SK-N-SH treated with all-trans-retinoic acid at 6 μM for 48 hours (cell line): ENCODE measurements around the gene FASN.
A peak's percentile ranks its signal among the peaks of the same experiment; 100 is the strongest.
"Not testable (repeated sequence)": the region's sequence is repeated elsewhere in the genome, so short reads cannot be mapped to it uniquely, and the experiment has no call there.

Experiments
- ATAC-seq: fragments of 200-7000 bp; cut with Tn5 transposase; 3 replicates; pipeline ENCODE4 v1.9.1; 2020; ENCODE audit warnings: mild to moderate bottlenecking, moderate library complexity
- BACH2 ChIP-seq: fragments of 250-450 bp; sonication (Bioruptor Pico); IDR thresholded peaks from 2 replicates; pipeline ENCODE4 v1.9.0; 2021; ENCODE audit warnings: mild to moderate bottlenecking, borderline replicate concordance
- ESRRG ChIP-seq: fragments of 250-450 bp; sonication (Bioruptor Pico); IDR thresholded peaks from 2 replicates; pipeline ENCODE4 v1.6.1; 2021; ENCODE audit warnings: mild to moderate bottlenecking
- GLIS3 ChIP-seq: fragments of 250-450 bp; sonication (Bioruptor Pico); IDR thresholded peaks from 2 replicates; pipeline ENCODE4 v1.5.0; 2020; ENCODE audit warnings: mild to moderate bottlenecking, moderate library complexity
- ISL1 ChIP-seq: fragments of 250-450 bp; sonication (Bioruptor Pico); IDR thresholded peaks from 2 replicates; pipeline ENCODE4 v2.1.2; 2022; ENCODE audit warnings: mild to moderate bottlenecking, moderate library complexity
- OSR1 ChIP-seq: fragments of 250-450 bp; sonication (Bioruptor Pico); IDR thresholded peaks from 2 replicates; pipeline ENCODE4 v1.8.0; 2022; ENCODE audit warnings: moderate library complexity, mild to moderate bottlenecking, inconsistent platforms
- PPARA ChIP-seq: fragments of 250-450 bp; sonication (Bioruptor Pico); IDR thresholded peaks from 2 replicates; pipeline ENCODE4 v1.5.0; 2020; ENCODE audit warnings: mild to moderate bottlenecking, borderline replicate concordance
- RARB ChIP-seq: fragments of 250-450 bp; sonication (Bioruptor Pico); IDR thresholded peaks from 2 replicates; pipeline ENCODE4 v1.8.0; 2021; ENCODE audit warnings: mild to moderate bottlenecking, moderate library complexity
- SNAI2 ChIP-seq: fragments of 250-450 bp; sonication (Bioruptor Pico); IDR thresholded peaks from 2 replicates; pipeline ENCODE4 v1.5.0; 2020; ENCODE audit warnings: mild to moderate bottlenecking, moderate library complexity
- TCF4 ChIP-seq: fragments of 250-450 bp; sonication (Bioruptor Pico); IDR thresholded peaks from 2 replicates; pipeline ENCODE4 v1.8.0; 2021; ENCODE audit warnings: mild to moderate bottlenecking, moderate library complexity, borderline replicate concordance
- ZC3H10 ChIP-seq: fragments of 250-450 bp; sonication (Bioruptor Pico); IDR thresholded peaks from 2 replicates; pipeline ENCODE4 v1.5.1; 2021; ENCODE audit warnings: mild to moderate bottlenecking, moderate library complexity
- ZFP3 ChIP-seq: fragments of 250-450 bp; sonication (Bioruptor Pico); IDR thresholded peaks from 2 replicates; pipeline ENCODE4 v1.5.0; 2020; ENCODE audit warnings: mild to moderate bottlenecking, moderate library complexity
- ZFP30 ChIP-seq: fragments of 450-650 bp; formaldehyde crosslinking; IDR thresholded peaks from 2 replicates; pipeline ENCODE4 v1.5.0; 2022; ENCODE audit warnings: mild to moderate bottlenecking, moderate library complexity
- ZNF565 ChIP-seq: fragments of 450-650 bp; formaldehyde crosslinking; conservative IDR thresholded peaks from 2 replicates; pipeline ENCODE4 v1.5.0; 2020; ENCODE audit warnings: low read depth, mild to moderate bottlenecking, moderate library complexity
- ZNF70 ChIP-seq: fragments of 450-650 bp; formaldehyde crosslinking; IDR thresholded peaks from 2 replicates; pipeline ENCODE4 v1.5.0; 2020; ENCODE audit warnings: mild to moderate bottlenecking, moderate library complexity
- ZNF8 ChIP-seq: fragments of 450-650 bp; formaldehyde crosslinking; IDR thresholded peaks from 2 replicates; pipeline ENCODE4 v1.5.0; 2020; ENCODE audit warnings: mild to moderate bottlenecking, moderate library complexity
- TF ChIP-seq, protein P1 (sequence below): fragments of 250-450 bp; sonication (Bioruptor Pico); IDR thresholded peaks from 2 replicates; pipeline ENCODE4 v1.8.0; 2021; ENCODE audit warnings: low read depth, mild to moderate bottlenecking, moderate library complexity, borderline replicate concordance
- TF ChIP-seq, protein P2 (sequence below): fragments of 250-450 bp; sonication (Bioruptor Pico); IDR thresholded peaks from 2 replicates; pipeline ENCODE4 v1.5.1; 2020; ENCODE audit warnings: low read depth, mild to moderate bottlenecking, moderate library complexity
- TF ChIP-seq, protein P3 (sequence below): fragments of 250-450 bp; sonication (Bioruptor Pico); IDR thresholded peaks from 2 replicates; pipeline ENCODE4 v1.5.0; 2020; ENCODE audit warnings: mild to moderate bottlenecking, moderate library complexity
- TF ChIP-seq, protein P4 (sequence below): fragments of 250-450 bp; sonication (Bioruptor Pico); IDR thresholded peaks from 2 replicates; pipeline ENCODE4 v1.8.0; 2020; ENCODE audit warnings: mild to moderate bottlenecking, moderate library complexity, borderline replicate concordance

FASN gene

DNA sequence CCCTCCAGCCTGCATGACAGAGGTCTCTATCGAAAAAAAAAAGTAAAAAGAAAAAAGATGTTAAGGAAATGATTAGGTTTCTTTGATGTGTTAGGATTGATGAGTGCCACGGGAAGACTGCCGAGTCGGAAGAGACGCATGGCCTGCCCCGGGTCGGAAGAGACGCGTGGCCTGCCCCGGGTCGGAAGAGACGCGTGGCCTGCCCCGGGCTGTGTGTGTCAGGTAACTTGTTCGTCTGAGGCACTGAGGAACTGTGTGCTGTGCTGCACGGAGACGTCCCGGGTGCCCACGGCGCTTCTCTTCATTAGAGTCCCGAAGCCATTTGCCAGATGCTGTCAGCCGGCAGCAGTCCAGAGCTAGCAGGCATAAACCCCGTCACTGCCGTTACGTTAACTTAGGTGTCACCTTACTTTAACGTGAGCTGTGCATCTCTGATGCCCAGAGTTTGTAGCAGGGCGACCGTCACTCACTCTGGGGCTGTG lies 40.5 kb upstream of the FASN start (continued):
- TF ChIP-seq, protein P1, sequence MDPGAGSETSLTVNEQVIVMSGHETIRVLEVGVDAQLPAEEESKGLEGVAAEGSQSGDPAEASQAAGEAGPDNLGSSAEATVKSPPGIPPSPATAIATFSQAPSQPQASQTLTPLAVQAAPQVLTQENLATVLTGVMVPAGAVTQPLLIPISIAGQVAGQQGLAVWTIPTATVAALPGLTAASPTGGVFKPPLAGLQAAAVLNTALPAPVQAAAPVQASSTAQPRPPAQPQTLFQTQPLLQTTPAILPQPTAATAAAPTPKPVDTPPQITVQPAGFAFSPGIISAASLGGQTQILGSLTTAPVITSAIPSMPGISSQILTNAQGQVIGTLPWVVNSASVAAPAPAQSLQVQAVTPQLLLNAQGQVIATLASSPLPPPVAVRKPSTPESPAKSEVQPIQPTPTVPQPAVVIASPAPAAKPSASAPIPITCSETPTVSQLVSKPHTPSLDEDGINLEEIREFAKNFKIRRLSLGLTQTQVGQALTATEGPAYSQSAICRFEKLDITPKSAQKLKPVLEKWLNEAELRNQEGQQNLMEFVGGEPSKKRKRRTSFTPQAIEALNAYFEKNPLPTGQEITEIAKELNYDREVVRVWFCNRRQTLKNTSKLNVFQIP (CRISPR knock-in tag) = no peak
- TF ChIP-seq ZFP30 (CRISPR knock-in tag) = no peak
- TF ChIP-seq OSR1 (CRISPR knock-in tag) = no peak
- TF ChIP-seq, protein P2, sequence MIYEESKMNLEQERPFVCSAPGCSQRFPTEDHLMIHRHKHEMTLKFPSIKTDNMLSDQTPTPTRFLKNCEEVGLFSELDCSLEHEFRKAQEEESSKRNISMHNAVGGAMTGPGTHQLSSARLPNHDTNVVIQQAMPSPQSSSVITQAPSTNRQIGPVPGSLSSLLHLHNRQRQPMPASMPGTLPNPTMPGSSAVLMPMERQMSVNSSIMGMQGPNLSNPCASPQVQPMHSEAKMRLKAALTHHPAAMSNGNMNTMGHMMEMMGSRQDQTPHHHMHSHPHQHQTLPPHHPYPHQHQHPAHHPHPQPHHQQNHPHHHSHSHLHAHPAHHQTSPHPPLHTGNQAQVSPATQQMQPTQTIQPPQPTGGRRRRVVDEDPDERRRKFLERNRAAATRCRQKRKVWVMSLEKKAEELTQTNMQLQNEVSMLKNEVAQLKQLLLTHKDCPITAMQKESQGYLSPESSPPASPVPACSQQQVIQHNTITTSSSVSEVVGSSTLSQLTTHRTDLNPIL (CRISPR knock-in tag) = no peak
- no peak for TF ChIP-seq TCF4 (CRISPR knock-in tag)
- no peak for TF ChIP-seq ZNF8
- no peak for TF ChIP-seq BACH2 (CRISPR knock-in tag)

DNA sequence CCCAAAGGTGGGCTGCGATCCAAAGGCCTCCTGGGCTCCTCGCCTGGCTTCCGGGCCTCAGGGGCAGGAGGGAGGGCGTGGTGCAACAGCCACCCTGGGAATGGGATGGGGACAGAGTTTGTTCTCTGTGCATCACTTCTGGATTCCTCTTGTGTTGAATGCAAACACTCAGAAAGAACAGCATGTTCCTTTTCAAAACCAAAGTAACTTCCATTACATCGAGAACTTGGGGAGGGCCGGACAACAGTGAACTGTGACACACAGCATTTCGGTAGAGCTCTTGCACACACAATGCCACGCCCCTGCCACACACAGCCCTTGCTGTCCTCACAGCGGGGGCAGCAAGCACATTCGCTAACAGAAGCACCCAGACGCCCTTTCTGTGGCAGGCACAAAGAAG lies 36.1 kb upstream of the FASN start:
- no peak for TF ChIP-seq ZNF565 (CRISPR knock-in tag)
- no peak for ATAC-seq

DNA sequence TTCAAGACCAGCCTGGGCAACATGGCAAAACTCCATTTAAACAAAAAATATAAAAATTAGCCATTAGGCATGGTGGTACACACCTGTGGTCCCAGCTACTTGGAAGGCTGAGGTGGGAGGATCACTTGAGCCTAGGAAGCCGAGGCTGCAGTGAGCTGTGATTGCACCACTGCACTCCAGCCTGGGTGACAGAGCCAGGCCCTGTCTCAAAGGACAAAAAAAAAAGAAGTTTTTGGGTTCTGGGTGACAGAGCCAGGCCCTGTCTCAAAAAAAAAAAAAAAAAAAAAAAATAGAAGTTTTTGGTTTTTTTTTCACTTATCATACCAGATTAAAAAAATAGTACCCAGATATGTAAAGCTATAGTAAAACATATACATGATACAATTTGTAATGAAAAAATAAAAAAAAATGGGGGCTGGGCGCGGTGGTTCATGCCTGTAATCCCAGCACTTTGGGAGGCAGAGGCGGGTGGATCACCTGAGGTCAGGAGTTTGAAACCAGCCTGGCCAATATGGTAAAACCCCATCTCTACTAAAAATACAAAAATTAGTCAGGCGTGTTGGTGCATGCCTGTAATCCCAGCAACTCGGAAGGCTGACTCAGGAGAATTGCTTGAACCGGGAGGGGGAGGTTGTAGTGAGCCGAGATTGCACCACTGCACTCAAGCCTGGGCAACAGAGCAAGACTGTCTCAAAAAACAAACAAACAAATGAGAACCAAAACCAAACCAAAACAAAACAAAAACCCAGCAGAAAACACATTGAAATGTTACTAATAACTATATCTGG lies 35.3 kb upstream of the FASN start:
- not testable (repeated sequence) for ATAC-seq

DNA sequence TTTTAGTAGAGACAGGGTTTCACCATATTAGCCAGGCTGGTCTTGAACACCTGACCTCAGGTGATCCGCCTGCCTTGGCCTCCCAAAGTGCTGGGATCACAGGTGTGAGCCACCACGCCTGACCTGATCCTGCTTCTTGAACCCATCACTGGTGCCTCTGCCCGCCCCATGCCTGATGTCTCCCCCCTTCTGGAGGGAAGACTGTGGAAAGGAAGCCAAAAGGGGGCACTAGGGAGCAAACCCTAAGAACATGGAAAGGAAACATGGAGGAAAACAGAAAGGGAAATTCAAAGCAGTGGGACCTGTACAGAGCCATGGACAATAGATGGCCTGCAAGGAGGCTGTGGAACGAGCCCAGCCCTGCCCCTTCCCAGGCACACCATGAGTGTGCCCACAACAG lies 31.1 kb upstream of the FASN start:
- TF ChIP-seq PPARA (no peak), RARB (CRISPR knock-in tag) (no peak), TCF4 (CRISPR knock-in tag) (no peak)
- ATAC-seq = peak; percentile 21; the same call in 1 of the 3 replicates

DNA sequence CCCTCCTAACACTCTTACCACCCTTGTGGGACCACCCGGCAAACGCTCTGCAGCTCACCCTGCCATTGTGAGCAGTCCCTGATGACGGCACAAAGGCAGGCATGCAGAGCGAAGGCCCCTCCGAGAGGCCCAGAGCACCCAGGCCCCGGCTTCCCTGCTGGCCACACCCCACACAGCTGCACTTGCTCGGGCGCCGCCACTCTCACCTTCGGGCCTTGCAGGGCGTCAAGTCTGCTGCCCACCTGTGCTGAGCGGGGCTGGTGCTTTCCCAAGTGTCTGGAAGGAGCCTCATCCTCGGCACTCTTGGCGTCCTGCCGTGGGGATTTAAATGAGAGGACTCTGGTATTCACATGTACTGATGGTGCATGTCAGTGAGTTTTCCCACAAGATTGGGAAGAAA lies 30.3 kb upstream of the FASN start:
- TF ChIP-seq SNAI2 (CRISPR knock-in tag) = no peak
- TF ChIP-seq, protein P1 (CRISPR knock-in tag) = no peak
- no peak for TF ChIP-seq ESRRG
- TF ChIP-seq ZNF70 (CRISPR knock-in tag) = no peak
- TF ChIP-seq ZFP30 (CRISPR knock-in tag) = no peak
- TF ChIP-seq, protein P3, sequence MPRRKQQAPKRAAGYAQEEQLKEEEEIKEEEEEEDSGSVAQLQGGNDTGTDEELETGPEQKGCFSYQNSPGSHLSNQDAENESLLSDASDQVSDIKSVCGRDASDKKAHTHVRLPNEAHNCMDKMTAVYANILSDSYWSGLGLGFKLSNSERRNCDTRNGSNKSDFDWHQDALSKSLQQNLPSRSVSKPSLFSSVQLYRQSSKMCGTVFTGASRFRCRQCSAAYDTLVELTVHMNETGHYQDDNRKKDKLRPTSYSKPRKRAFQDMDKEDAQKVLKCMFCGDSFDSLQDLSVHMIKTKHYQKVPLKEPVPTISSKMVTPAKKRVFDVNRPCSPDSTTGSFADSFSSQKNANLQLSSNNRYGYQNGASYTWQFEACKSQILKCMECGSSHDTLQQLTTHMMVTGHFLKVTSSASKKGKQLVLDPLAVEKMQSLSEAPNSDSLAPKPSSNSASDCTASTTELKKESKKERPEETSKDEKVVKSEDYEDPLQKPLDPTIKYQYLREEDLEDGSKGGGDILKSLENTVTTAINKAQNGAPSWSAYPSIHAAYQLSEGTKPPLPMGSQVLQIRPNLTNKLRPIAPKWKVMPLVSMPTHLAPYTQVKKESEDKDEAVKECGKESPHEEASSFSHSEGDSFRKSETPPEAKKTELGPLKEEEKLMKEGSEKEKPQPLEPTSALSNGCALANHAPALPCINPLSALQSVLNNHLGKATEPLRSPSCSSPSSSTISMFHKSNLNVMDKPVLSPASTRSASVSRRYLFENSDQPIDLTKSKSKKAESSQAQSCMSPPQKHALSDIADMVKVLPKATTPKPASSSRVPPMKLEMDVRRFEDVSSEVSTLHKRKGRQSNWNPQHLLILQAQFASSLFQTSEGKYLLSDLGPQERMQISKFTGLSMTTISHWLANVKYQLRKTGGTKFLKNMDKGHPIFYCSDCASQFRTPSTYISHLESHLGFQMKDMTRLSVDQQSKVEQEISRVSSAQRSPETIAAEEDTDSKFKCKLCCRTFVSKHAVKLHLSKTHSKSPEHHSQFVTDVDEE (CRISPR knock-in tag) = no peak
- TF ChIP-seq, protein P4, sequence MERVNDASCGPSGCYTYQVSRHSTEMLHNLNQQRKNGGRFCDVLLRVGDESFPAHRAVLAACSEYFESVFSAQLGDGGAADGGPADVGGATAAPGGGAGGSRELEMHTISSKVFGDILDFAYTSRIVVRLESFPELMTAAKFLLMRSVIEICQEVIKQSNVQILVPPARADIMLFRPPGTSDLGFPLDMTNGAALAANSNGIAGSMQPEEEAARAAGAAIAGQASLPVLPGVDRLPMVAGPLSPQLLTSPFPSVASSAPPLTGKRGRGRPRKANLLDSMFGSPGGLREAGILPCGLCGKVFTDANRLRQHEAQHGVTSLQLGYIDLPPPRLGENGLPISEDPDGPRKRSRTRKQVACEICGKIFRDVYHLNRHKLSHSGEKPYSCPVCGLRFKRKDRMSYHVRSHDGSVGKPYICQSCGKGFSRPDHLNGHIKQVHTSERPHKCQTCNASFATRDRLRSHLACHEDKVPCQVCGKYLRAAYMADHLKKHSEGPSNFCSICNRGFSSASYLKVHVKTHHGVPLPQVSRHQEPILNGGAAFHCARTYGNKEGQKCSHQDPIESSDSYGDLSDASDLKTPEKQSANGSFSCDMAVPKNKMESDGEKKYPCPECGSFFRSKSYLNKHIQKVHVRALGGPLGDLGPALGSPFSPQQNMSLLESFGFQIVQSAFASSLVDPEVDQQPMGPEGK (CRISPR knock-in tag) = no peak
- no peak for TF ChIP-seq ZFP3 (CRISPR knock-in tag)
- no peak for TF ChIP-seq BACH2 (CRISPR knock-in tag)
- TF ChIP-seq ZC3H10 (CRISPR knock-in tag) = no peak
- no peak for TF ChIP-seq ISL1 (CRISPR knock-in tag)
- no peak for TF ChIP-seq OSR1 (CRISPR knock-in tag)
- TF ChIP-seq GLIS3 (CRISPR knock-in tag) = no peak
- no peak for TF ChIP-seq ZNF565 (CRISPR knock-in tag)
- no peak for TF ChIP-seq TCF4 (CRISPR knock-in tag)
- no peak for TF ChIP-seq ZNF8
- ATAC-seq = no peak
